ENCODE measurements around the gene ARHGAP21. TPM values are rescaled to one million over a fixed set of nuclear protein-coding genes. Genes with fewer than 3 reads are reported as not detected.
"Not testable (repeated sequence)": the region's sequence is repeated elsewhere in the genome, so short reads cannot be mapped to it uniquely, and the experiment has no call there.

Gene ARHGAP21
- total RNA-seq (39.2 and 88.2 TPM in 2 replicates), polyA plus RNA-seq (24.0 and 34.8 TPM in 2 replicates)

DNA sequence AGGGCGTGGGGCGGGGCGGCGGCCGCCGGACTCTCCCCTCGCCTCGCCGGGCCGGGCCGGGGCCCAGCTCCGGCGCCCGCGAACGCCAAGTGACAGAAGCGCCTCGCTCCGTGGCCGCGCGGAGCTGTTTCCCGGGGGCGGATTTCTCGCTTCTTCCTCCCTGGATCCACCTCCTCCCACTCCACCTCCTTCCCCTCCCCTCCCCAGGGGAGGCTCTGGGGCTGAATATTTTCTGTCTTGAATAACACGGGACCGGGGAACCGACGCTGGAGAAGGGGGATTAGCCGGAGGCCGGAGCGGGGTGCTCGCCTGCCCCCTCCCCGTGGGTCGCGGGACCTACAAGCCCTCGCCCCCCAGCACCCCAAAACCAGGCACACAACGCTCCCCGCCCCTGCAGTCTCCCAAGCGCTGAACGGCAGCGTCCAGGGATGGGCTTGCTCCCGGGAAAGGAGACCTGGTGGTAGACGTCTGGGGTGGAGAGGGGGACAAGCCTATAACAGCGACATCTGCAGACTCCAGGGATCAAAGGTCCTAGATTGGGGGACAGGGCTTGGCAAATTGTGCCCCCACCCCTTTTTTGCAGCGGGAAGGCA lies at the start of gene ARHGAP21:
Gene ARHGAP21 (minus strand): TSS at position 100 of the 593 bp plus-strand sequence. CDS start 1,988 bp downstream, outside the sequence.
- Histone ChIP-seq H3K4me3 (peak within 1 kb of the TSS; percentile 89), H3K36me3 (no peaks in the 10 kb centered on the region), H3K9me3 (ENCODE audit: low read depth) (no peaks in the 10 kb centered on the region), H3K4me1 (ENCODE audit: low read depth) (peaks cover 20% of the 10 kb centered on the region), H3K27ac (peak within 1 kb of the TSS; percentile 95), H3K27me3 (no peaks in the 10 kb centered on the region)
- peak; percentile 75 to 85 for DNase-seq (ENCODE audit: low read depth in 1 of 2, low spot score in 1 of 2)
- TF ChIP-seq, protein P1, sequence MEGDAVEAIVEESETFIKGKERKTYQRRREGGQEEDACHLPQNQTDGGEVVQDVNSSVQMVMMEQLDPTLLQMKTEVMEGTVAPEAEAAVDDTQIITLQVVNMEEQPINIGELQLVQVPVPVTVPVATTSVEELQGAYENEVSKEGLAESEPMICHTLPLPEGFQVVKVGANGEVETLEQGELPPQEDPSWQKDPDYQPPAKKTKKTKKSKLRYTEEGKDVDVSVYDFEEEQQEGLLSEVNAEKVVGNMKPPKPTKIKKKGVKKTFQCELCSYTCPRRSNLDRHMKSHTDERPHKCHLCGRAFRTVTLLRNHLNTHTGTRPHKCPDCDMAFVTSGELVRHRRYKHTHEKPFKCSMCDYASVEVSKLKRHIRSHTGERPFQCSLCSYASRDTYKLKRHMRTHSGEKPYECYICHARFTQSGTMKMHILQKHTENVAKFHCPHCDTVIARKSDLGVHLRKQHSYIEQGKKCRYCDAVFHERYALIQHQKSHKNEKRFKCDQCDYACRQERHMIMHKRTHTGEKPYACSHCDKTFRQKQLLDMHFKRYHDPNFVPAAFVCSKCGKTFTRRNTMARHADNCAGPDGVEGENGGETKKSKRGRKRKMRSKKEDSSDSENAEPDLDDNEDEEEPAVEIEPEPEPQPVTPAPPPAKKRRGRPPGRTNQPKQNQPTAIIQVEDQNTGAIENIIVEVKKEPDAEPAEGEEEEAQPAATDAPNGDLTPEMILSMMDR (IDR thresholded peaks at IDR 0.05; ENCODE audit: low read depth, low read length), result peak; percentile 9

DNA sequence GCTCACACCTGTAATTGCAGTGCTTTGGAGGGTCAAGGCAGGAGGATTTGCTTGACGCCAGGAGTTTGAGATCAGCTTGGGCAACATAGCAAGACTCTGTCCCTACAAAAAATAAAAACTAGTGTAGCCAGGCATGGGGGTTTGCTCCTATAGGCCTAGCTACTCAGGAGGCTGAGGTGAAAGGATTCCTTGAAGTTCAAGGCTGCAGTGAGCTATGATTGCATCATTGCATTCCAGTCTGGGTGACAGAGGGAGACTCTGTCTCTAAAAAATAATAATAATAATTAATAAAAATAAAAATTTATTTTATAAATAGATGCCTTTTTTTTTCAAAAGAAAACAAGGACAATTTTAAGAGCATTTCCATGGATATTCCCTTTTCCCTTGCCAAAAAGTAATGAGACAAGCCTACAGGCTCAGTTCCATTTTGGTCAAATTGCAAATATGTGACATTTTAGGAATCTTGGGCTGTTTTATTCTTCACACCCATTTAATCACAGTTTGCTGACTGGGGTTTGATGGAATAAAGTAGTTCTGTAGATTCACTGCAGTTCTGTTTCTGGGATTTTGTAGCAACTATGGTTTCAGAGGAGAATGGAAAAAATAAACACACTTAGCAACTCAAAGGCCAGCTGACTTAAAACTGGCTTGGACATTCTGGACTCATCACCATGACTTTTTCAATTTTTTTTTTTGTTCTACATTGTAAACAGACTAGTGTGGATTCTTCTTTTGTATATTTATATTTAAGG lies 48.4 kb upstream of the ARHGAP21 start:
- DNase-seq (ENCODE audit: low read depth in 1 of 2, low spot score in 1 of 2), result no peak
- Histone ChIP-seq H3K27ac (no peak overlapping the region), H3K4me3 (no peak overlapping the region), H3K36me3 (no peaks in the 10 kb centered on the region), H3K27me3 (no peaks in the 10 kb centered on the region), H3K9me3 (ENCODE audit: low read depth) (no peaks in the 10 kb centered on the region), H3K4me1 (ENCODE audit: low read depth) (no peaks in the 10 kb centered on the region)
- TF ChIP-seq, protein P1 (IDR thresholded peaks at IDR 0.05; ENCODE audit: low read depth, low read length), result no peak

DNA sequence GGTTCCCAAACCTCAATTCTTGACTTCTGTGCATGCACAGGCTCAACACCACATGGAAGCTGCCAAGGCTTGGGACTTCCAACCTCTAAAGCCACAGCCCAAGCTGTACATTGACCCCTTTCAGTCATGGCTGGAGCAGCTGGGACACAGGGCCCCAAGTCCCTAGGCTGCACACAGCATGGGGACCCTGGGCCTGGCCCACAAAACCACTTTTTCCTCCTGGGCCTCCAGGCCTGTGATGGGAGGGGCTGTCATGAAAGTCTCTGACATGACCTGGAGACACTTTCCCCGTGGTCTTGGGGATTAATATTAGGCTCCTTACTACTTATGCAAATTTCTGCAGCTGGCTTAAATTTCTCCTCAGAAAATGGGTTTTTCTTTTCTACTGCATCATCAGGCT lies 41.3 kb upstream of the ARHGAP21 start:
- H3K4me1 ChIP-seq (ENCODE audit: low read depth); H3K36me3 ChIP-seq; DNase-seq (ENCODE audit: low read depth in 1 of 2, low spot score in 1 of 2); H3K27ac ChIP-seq; H3K9me3 ChIP-seq (ENCODE audit: low read depth); H3K27me3 ChIP-seq; H3K4me3 ChIP-seq: not testable (repeated sequence)

DNA sequence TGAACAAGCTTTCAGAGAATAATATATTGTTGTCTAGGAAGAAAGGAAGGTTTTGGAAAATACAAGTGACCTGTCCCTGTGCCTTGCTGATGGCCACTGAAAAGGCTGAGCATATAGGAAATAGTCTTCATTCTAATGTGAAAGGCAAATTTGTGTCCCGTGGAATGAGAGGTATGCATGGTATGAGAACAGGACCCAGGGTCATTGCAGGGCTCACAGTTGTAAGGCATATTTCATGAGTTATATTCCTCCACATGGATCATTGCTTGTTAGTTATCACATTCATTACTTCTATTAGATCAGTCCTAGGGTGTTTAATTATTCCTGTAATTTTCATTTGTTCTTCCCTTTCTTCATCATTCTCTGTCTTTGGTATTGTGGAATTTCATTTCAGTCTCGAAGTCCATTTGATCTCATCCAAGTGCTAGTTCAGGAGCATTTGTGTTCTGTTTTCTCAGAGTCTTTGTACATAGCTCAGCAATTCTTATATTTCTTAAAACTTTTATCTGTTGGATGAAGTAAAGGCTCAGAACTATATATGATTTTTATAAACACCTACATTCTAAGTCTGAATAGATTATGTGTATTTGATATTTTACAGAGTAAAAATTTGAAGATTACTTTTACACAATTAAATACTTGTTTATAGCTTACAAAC lies 39.4 kb upstream of the ARHGAP21 start:
- no peaks in the 10 kb centered on the region for H3K9me3 ChIP-seq (ENCODE audit: low read depth)
- H3K4me3 ChIP-seq, result no peak overlapping the region
- no peaks in the 10 kb centered on the region for H3K4me1 ChIP-seq (ENCODE audit: low read depth)
- TF ChIP-seq, protein P1 (IDR thresholded peaks at IDR 0.05; ENCODE audit: low read depth, low read length), result no peak
- DNase-seq (ENCODE audit: low read depth in 1 of 2, low spot score in 1 of 2), result peak; percentile 64 to 66
- H3K27ac ChIP-seq, result peak overlapping the region; percentile 65
- H3K36me3 ChIP-seq, result no peaks in the 10 kb centered on the region
- H3K27me3 ChIP-seq, result no peaks in the 10 kb centered on the region

DNA sequence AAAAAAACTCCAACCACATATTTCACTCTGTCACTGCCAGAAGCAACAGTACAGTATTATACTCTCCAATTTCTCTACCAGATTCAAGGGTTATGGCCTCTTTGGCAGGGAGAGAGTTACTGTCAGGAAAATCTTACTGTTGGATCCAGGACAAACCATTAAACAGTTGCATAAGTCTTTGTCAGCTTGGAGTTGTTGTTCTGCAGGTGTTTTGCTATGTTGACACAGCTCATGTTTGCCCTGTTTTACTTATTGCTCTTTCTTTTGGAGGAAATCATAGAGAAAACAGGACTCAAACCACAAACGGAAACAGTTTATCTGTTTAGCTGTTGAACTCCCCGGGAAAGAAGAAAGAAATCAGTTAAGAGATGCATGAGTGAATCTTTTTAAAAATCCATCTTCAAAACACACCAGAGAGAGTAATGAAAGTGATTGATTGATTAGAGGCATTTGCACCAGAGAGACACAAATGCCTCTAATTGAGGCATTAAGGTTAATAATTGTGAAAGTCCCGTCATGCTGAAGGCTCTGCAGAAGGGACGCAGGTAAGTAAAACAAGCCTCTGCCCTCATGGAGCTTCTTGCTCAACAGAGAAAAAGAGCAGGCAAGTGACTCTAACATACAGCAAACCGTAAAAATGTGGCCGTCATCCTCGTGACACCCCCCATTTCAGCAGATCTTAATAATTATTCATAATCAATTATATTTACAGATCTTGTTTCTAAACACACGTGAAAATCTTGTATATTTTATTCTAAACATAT lies 38.7 kb upstream of the ARHGAP21 start:
- Histone ChIP-seq H3K27ac (peak overlapping the region; percentile 65), H3K4me1 (ENCODE audit: low read depth) (no peaks in the 10 kb centered on the region), H3K27me3 (no peaks in the 10 kb centered on the region), H3K4me3 (no peak overlapping the region), H3K9me3 (ENCODE audit: low read depth) (no peaks in the 10 kb centered on the region), H3K36me3 (no peaks in the 10 kb centered on the region)
- TF ChIP-seq, protein P1 (IDR thresholded peaks at IDR 0.05; ENCODE audit: low read depth, low read length), result no peak
- peak in 1 of 2 donors; percentile 74 for DNase-seq (ENCODE audit: low read depth in 1 of 2, low spot score in 1 of 2)
